H1 (cell line): Measurements from ENCODE around the gene HHAT. TPM values are rescaled to one million over a fixed set of nuclear protein-coding genes. Genes with fewer than 3 reads are reported as not detected.

ENCODE experiments used
- CTCF ChIA-PET: fragments of 300-600 bp; sonication (Branson Sonifier 250); formaldehyde crosslinking; loops from one replicate; lab custom pipeline; 2021; ENCODE audit not compliant: partially characterized antibody; lab: Charles Lee
- POLR2A ChIA-PET: fragments of 300-600 bp; sonication (Branson Sonifier 250); formaldehyde crosslinking; loops from one replicate; lab custom pipeline; 2021; ENCODE audit warnings: inconsistent platforms; ENCODE audit not compliant: partially characterized antibody; lab: Charles Lee
- DNase-seq, 2 experiments: peaks; one replicate each; pipeline versions ENCODE4 v3.0.0 to v3.0.0-alpha.2; 2010 to 2022; ENCODE audit warnings: low spot score in 2 of 2, low read depth in 1 of 2, mixed read lengths in 1 of 2
- FAIRE-seq: peaks from 2 replicates; lab custom pipeline; 2011; peaks lifted over from hg19 to GRCh38; lab: Jason Lieb, UNC
- H2AFZ ChIP-seq: 2 replicates; pipeline ENCODE4 v1.8.1; 2012; ENCODE audit warnings: low read length, inconsistent platforms
- H2AK5ac ChIP-seq: 2 replicates; pipeline ENCODE4 v1.6.1; 2013; ENCODE audit warnings: low read depth, low read length
- H2BK120ac ChIP-seq: replicated peaks from 2 replicates; pipeline ENCODE3; 2013; ENCODE audit warnings: low read depth, low read length, inconsistent platforms
- H2BK12ac ChIP-seq: 2 replicates; pipeline ENCODE4 v1.6.1; 2013; ENCODE audit warnings: low read depth, low read length
- H2BK15ac ChIP-seq: 2 replicates; pipeline ENCODE4 v1.6.1; 2013; ENCODE audit warnings: low read length
- H2BK20ac ChIP-seq: 2 replicates; pipeline ENCODE4 v1.6.1; 2013; ENCODE audit warnings: low read length
- H2BK5ac ChIP-seq: 2 replicates; pipeline ENCODE4 v1.6.1; 2013; ENCODE audit warnings: low read depth, low read length
- H3K14ac ChIP-seq: 2 replicates; pipeline ENCODE4 v1.6.1; 2013; ENCODE audit warnings: inconsistent platforms; ENCODE audit not compliant: insufficient read length
- H3K18ac ChIP-seq: 2 replicates; pipeline ENCODE4 v1.6.1; 2013; ENCODE audit warnings: low read length; ENCODE audit errors: extremely low read depth
- H3K23ac ChIP-seq: 2 replicates; pipeline ENCODE4 v1.6.1; 2013; ENCODE audit warnings: inconsistent platforms; ENCODE audit not compliant: insufficient read length
- H3K23me2 ChIP-seq: 2 replicates; pipeline ENCODE4 v1.6.1; 2013; ENCODE audit warnings: low read depth, low read length
- H3K27ac ChIP-seq: 2 replicates; pipeline ENCODE4 v1.6.1; 2011; ENCODE audit warnings: low read depth, low read length, inconsistent platforms
- H3K27me3 ChIP-seq, 4 experiments: replicated peaks in 1 of 4; 1 replicate in 1 of 4; 2 replicates in 3 of 4; pipeline versions ENCODE4 v1.6.1 to v1.8.1; 2011 to 2013; ENCODE audit warnings: low read length in 3 of 4, mild to moderate bottlenecking in 3 of 4, inconsistent platforms in 2 of 4, mixed read lengths in 2 of 4, moderate library complexity in 1 of 4; ENCODE audit not compliant: control insufficient read depth in 3 of 4, insufficient read depth in 3 of 4; ENCODE audit errors: extremely low read depth in 1 of 4
- H3K36me3 ChIP-seq, 4 experiments: 2 replicates each; pipeline versions ENCODE4 v1.6.1 to v1.8.1; 2011 to 2013; ENCODE audit warnings: mild to moderate bottlenecking in 4 of 4, low read length in 3 of 4, moderate library complexity in 2 of 4, control low read depth in 1 of 4, inconsistent platforms in 1 of 4; ENCODE audit not compliant: insufficient read depth in 4 of 4, control insufficient read depth in 2 of 4
- H3K4ac ChIP-seq: replicated peaks from 2 replicates; pipeline ENCODE3; 2013; ENCODE audit warnings: low read length, low read depth, mixed read lengths, inconsistent platforms; ENCODE audit not compliant: insufficient read length
- H3K4me1 ChIP-seq, 4 experiments: replicated peaks in 1 of 4; 1 replicate in 1 of 4; 2 replicates in 3 of 4; pipeline versions ENCODE4 v1.6.1 to v1.8.1; 2011 to 2013; ENCODE audit warnings: low read length in 3 of 4, inconsistent platforms in 2 of 4, mixed read lengths in 1 of 4; ENCODE audit not compliant: insufficient read depth in 4 of 4, control insufficient read depth in 3 of 4
- H3K4me2 ChIP-seq, 2 experiments: 2 replicates each; pipeline versions ENCODE4 v1.6.1 to v1.8.1; 2011 to 2013; ENCODE audit warnings: low read depth in 2 of 2, low read length in 2 of 2, control low read depth in 1 of 2, inconsistent platforms in 1 of 2, mild to moderate bottlenecking in 1 of 2; ENCODE audit not compliant: insufficient read depth in 1 of 2
- H3K4me3 ChIP-seq, 4 experiments: fragments of 200-600, 300-600 bp in 1 of 4; sonication (generic), shearing (Covaris generic), sonication (Bioruptor Twin) in 1 of 4; 2 replicates each; pipeline versions ENCODE4 v1.5.1 to v1.8.1; 2011 to 2016; ENCODE audit warnings: low read length in 4 of 4, low read depth in 3 of 4, control low read depth in 2 of 4, inconsistent platforms in 2 of 4, mild to moderate bottlenecking in 2 of 4, mixed read lengths in 1 of 4, moderate library complexity in 1 of 4; ENCODE audit not compliant: insufficient read depth in 2 of 4; ENCODE audit errors: extremely low read depth in 1 of 4
- H3K56ac ChIP-seq: replicated peaks from 2 replicates; pipeline ENCODE3; 2013; ENCODE audit warnings: low read depth, mild to moderate bottlenecking, mixed read lengths, low read length, inconsistent platforms; ENCODE audit not compliant: insufficient read length
- H3K79me1 ChIP-seq: 2 replicates; pipeline ENCODE4 v1.6.1; 2013; ENCODE audit warnings: low read depth, low read length, control low read depth
- H3K79me2 ChIP-seq, 2 experiments: 2 replicates each; pipeline versions ENCODE4 v1.6.1 to v1.8.1; 2012 to 2013; ENCODE audit warnings: low read length in 2 of 2, mild to moderate bottlenecking in 2 of 2, inconsistent platforms in 1 of 2; ENCODE audit not compliant: insufficient read depth in 2 of 2, control insufficient read depth in 1 of 2
- H3K9ac ChIP-seq, 4 experiments: replicated peaks in 1 of 4; 1 replicate in 1 of 4; 2 replicates in 3 of 4; pipeline versions ENCODE4 v1.6.1 to v1.8.1; 2011 to 2013; ENCODE audit warnings: low read depth in 3 of 4, low read length in 3 of 4, control low read depth in 2 of 4, mild to moderate bottlenecking in 2 of 4, moderate library complexity in 2 of 4, inconsistent platforms in 1 of 4; ENCODE audit errors: extremely low read depth in 1 of 4
- H3K9me3 ChIP-seq, 2 experiments: 2 replicates each; pipeline versions ENCODE4 v1.6.1 to v1.8.1; 2012 to 2013; ENCODE audit warnings: mild to moderate bottlenecking in 2 of 2, moderate library complexity in 2 of 2, control low read depth in 1 of 2, inconsistent platforms in 1 of 2, low read depth in 1 of 2, low read length in 1 of 2, mixed read lengths in 1 of 2; ENCODE audit not compliant: insufficient read depth in 2 of 2
- H4K20me1 ChIP-seq, 2 experiments: replicated peaks in 1 of 2; 2 replicates each; pipeline versions ENCODE3 to v1.8.1; 2011 to 2013; ENCODE audit warnings: inconsistent platforms in 2 of 2, low read length in 2 of 2, mild to moderate bottlenecking in 1 of 2; ENCODE audit not compliant: insufficient read depth in 2 of 2, control insufficient read depth in 1 of 2
- H4K5ac ChIP-seq: 2 replicates; pipeline ENCODE4 v1.6.1; 2013; ENCODE audit warnings: low read length, low read depth, mixed read lengths, inconsistent platforms; ENCODE audit not compliant: insufficient read length
- H4K8ac ChIP-seq: 2 replicates; pipeline ENCODE4 v1.8.0; 2013; ENCODE audit warnings: mild to moderate bottlenecking, moderate library complexity, low read length, inconsistent platforms; ENCODE audit not compliant: insufficient read depth; ENCODE audit errors: extremely low read depth
- H4K91ac ChIP-seq: replicated peaks from 2 replicates; pipeline ENCODE3; 2013; ENCODE audit warnings: low read length, mixed read lengths, inconsistent platforms; ENCODE audit not compliant: insufficient read length
- CREB1 ChIP-seq: IDR thresholded peaks from 2 replicates; pipeline ENCODE4 v1.6.1; 2012; ENCODE audit warnings: inconsistent platforms
- TEAD4 ChIP-seq: IDR thresholded peaks from 2 replicates; pipeline ENCODE4 v1.6.1; 2012; ENCODE audit warnings: low read depth, low read length, inconsistent platforms, mixed read lengths
- WGBS, 2 experiments: shearing (Covaris generic) in 1 of 2; methylation state at CpG; one replicate each; pipeline versions ENCODE4 v1.1.6 to v1.1.7; 2013 to 2015; ENCODE audit warnings: low lambda C conversion rate in 2 of 2, mixed read lengths in 2 of 2, inconsistent platforms in 1 of 2, low coverage in 1 of 2, missing lambda C conversion rate in 1 of 2; ENCODE audit not compliant: insufficient replicate concordance in 2 of 2, insufficient coverage in 1 of 2, insufficient read length in 1 of 2; ENCODE audit errors: extremely low coverage in 1 of 2, missing lambda C conversion rate in 1 of 2; 5-methylcytosine and 5-hydroxymethylcytosine counted together
- polyA plus RNA-seq, 7 experiments: library from polyadenylated mRNA; depleted of rRNA in 3 of 7; stranded (reverse) in 5 of 7; unstranded in 2 of 7; fragments of >200 nt in 5 of 7; fragments of 200-250 nt in 2 of 7; gene quantifications; 1 replicate in 5 of 7; 2 replicates in 1 of 7; 4 replicates in 1 of 7; pipeline versions ENCODE4 v1.2.1 to v1.2.3, GENCODE V29; 2011 to 2013; ENCODE audit warnings: missing spikeins in 2 of 7, mixed read lengths in 2 of 7
- total RNA-seq: library from RNA; stranded (reverse); fragmentation: NEBNext Ultra II Directional; extraction: Animal tissue kit (Norgen Biotek cat#: 25700); gene quantifications from 2 replicates; pipeline ENCODE4 v1.2.1, GENCODE V29; 2021
- TF ChIP-seq, protein P1 (sequence below): IDR thresholded peaks from 2 replicates; pipeline ENCODE4 v1.6.1; 2012; ENCODE audit warnings: inconsistent platforms
- TF ChIP-seq, protein P2 (sequence below): IDR thresholded peaks from 2 replicates; pipeline ENCODE4 v1.6.1; 2012; ENCODE audit warnings: inconsistent platforms

HHAT gene
- total and polyA plus RNA-seq, 2 of the 8 experiments (the other 6 are each of a cell fraction or from before 2014, with no cell fraction given), result 0.15 to 0.51 TPM

- Histone ChIP-seq H3K4me2 (peak overlapping the region in 1 of 2 experiments; percentile 20; a peak in 2 of 4 replicates), H2BK5ac (no peak overlapping the region), H2BK20ac (no peak overlapping the region), H3K4me1 (peaks cover 9 to 27% (median 24%) of the 10 kb centered on the region in 4 experiments), H4K91ac (no peak overlapping the region), H3K36me3 (no peaks in the 10 kb centered on the region), H2BK120ac (no peak overlapping the region), H3K14ac (no peak overlapping the region), H2AK5ac (peak overlapping the region; percentile 71; the same call in 1 of the 2 replicates), H3K56ac (no peak overlapping the region), H3K4me3 (peak overlapping the region in 1 of 4 experiments; percentile 3; a peak in 1 of 8 replicates), H3K18ac (no peak overlapping the region), H3K9ac (no peak overlapping the region), H2AFZ (no peak overlapping the region), H3K9me3 (no peaks in the 10 kb centered on the region), H4K5ac (no peak overlapping the region), H4K8ac (no peak overlapping the region), H3K23me2 (no peaks in the 10 kb centered on the region), H3K79me2 (no peaks in the 10 kb centered on the region), H2BK12ac (0 out of 2 replicates have a peak overlapping the region, but pooled peaks have one; percentile 35), H3K27me3 (peaks cover 0 to 5% (median 2%) of the 10 kb centered on the region in 4 experiments; a peak in 1 of 7 replicates), H3K4ac (no peak overlapping the region), H3K79me1 (no peaks in the 10 kb centered on the region), H3K23ac (no peak overlapping the region), H4K20me1 (no peaks in the 10 kb centered on the region), H3K27ac (no peak overlapping the region), H2BK15ac (no peak overlapping the region)
- CTCF ChIA-PET, result interaction anchor here (0.6 to 2.9 kb wide), 10 partner anchors 9 to 949 kb away, joined by 3 to 24 read pairs (median 4); no protein-coding TSS in a partner anchor
- TF ChIP-seq CREB1 (no peak), TEAD4 (peak; percentile 88)
- TF ChIP-seq, protein P1, sequence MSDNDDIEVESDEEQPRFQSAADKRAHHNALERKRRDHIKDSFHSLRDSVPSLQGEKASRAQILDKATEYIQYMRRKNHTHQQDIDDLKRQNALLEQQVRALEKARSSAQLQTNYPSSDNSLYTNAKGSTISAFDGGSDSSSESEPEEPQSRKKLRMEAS, result peak; percentile 86
- TF ChIP-seq, protein P2, sequence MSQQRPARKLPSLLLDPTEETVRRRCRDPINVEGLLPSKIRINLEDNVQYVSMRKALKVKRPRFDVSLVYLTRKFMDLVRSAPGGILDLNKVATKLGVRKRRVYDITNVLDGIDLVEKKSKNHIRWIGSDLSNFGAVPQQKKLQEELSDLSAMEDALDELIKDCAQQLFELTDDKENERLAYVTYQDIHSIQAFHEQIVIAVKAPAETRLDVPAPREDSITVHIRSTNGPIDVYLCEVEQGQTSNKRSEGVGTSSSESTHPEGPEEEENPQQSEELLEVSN, result peak; percentile 63
- POLR2A ChIA-PET, result interaction anchor here (0.6 to 1.5 kb wide), 5 partner anchors 13 to 1521 kb away, joined by 3 to 5 read pairs (median 5); no protein-coding TSS in a partner anchor
- FAIRE-seq (no peak), DNase-seq (no peak)
- 64% methylated on average over 4 of the region's 4 CpGs; no CpG with 5 or more reads in 1 of the 2 experiments for WGBS, 2 experiments
Observed at GRCh38 chr1:210369425-210369824, 40.7 kb downstream of the HHAT start.
